PC-3 (cell line): ENCODE results near the gene MAGI2. TPM values are rescaled to one million over a fixed set of nuclear protein-coding genes. Genes with fewer than 3 reads are reported as not detected.
A peak's percentile ranks its signal among the peaks of the same experiment; 100 is the strongest.

ENCODE experiments used
- ATAC-seq: fragments of 200-7000 bp; cut with Tn5 transposase; 2 replicates; pipeline ENCODE4 v1.9.1; 2020; ENCODE audit warnings: mild to moderate bottlenecking, moderate library complexity
- BruUV-seq: library from RNA; stranded (reverse); fragments of 400-500 nt; replicated peaks from 2 replicates; lab custom pipeline; 2021; lab: Mats Ljungman, UMichigan
- CTCF ChIA-PET: fragments of 300-600 bp; sonication (Branson Sonifier 250); formaldehyde crosslinking; loops from one replicate; lab custom pipeline; 2022; ENCODE audit warnings: antibody characterized with exemption; lab: Charles Lee
- POLR2A ChIA-PET: fragments of 300-600 bp; sonication (Branson Sonifier 250); formaldehyde crosslinking; loops from one replicate; lab custom pipeline; 2022; ENCODE audit warnings: antibody characterized with exemption; ENCODE audit not compliant: unreplicated experiment; lab: Charles Lee
- DNase-seq: peaks from one replicate; pipeline ENCODE4 v3.0.0-alpha.2; 2015
- H2AFZ ChIP-seq: fragments of 300-600 bp; sonication (generic); 2 replicates; pipeline ENCODE4 v1.6.0; 2016; ENCODE audit warnings: antibody characterized with exemption, low read length
- H3F3A ChIP-seq: fragments of 300-600 bp; sonication (generic); one replicate; pipeline ENCODE4 v1.6.0; 2017; ENCODE audit warnings: antibody characterized with exemption, low read length, control low read depth, mild to moderate bottlenecking; ENCODE audit not compliant: unreplicated experiment
- H3K27ac ChIP-seq: fragments of 300-600 bp; sonication (generic); 2 replicates; pipeline ENCODE4 v1.5.1; 2016; ENCODE audit warnings: mild to moderate bottlenecking, low read length
- H3K27me3 ChIP-seq: fragments of 300-600 bp; sonication (generic); 2 replicates; pipeline ENCODE4 v1.6.1; 2016; ENCODE audit warnings: low read length, mixed read lengths
- H3K36me3 ChIP-seq: fragments of 300-600 bp; sonication (generic); 2 replicates; pipeline ENCODE4 v1.6.1; 2016; ENCODE audit warnings: low read depth, mixed run types, low read length, mixed read lengths
- H3K4me1 ChIP-seq: fragments of 300-600 bp; sonication (generic); 2 replicates; pipeline ENCODE4 v1.5.1; 2016; ENCODE audit warnings: low read length; ENCODE audit not compliant: insufficient read depth
- H3K4me2 ChIP-seq: fragments of 300-600 bp; sonication (generic); 2 replicates; pipeline ENCODE4 v1.6.0; 2016; ENCODE audit warnings: low read length
- H3K4me3 ChIP-seq: fragments of 300-600 bp; sonication (generic); 2 replicates; pipeline ENCODE4 v1.5.1; 2016; ENCODE audit warnings: mild to moderate bottlenecking, low read length, mixed read lengths
- H3K79me2 ChIP-seq: fragments of 300-600 bp; sonication (generic); 2 replicates; pipeline ENCODE4 v1.6.1; 2017; ENCODE audit warnings: low read length, mixed read lengths
- H3K9ac ChIP-seq: fragments of 300-600 bp; sonication (generic); 2 replicates; pipeline ENCODE4 v1.6.0; 2016; ENCODE audit warnings: mild to moderate bottlenecking, low read length
- H3K9me2 ChIP-seq: fragments of 300-600 bp; sonication (generic); replicated peaks from 2 replicates; pipeline ENCODE4 v1.6.1; 2016; ENCODE audit warnings: mixed run types, low read length, mixed read lengths
- H3K9me3 ChIP-seq: fragments of 300-600 bp; sonication (generic); 2 replicates; pipeline ENCODE4 v1.6.1; 2016; ENCODE audit warnings: low read length, mixed read lengths
- H4K20me1 ChIP-seq: fragments of 300-600 bp; sonication (generic); 2 replicates; pipeline ENCODE4 v1.6.1; 2016; ENCODE audit warnings: low read length, mixed read lengths
- CTCF ChIP-seq: fragments of 300-600 bp; sonication (generic); conservative IDR thresholded peaks from 2 replicates; pipeline ENCODE4 v1.5.1; 2017; ENCODE audit warnings: antibody characterized with exemption, low read depth, mild to moderate bottlenecking, low read length
- EZH2 ChIP-seq: fragments of 300-600 bp; sonication (generic); IDR thresholded peaks from one replicate; pipeline ENCODE4 v1.6.1; 2017; ENCODE audit warnings: antibody characterized with exemption, mild to moderate bottlenecking, low read length; ENCODE audit not compliant: unreplicated experiment
- EZH2phosphoT487 ChIP-seq: fragments of 300-600 bp; sonication (generic); IDR thresholded peaks from 2 replicates; pipeline ENCODE4 v1.6.1; 2018; ENCODE audit warnings: mild to moderate bottlenecking, antibody characterized with exemption, low read length, borderline replicate concordance
- intact Hi-C: fragments of 100-400 bp; cut with micrococcal nuclease; formaldehyde crosslinking; loops from 2 replicates; pipeline ENCODE4 v1.9.0; 2023
- total RNA-seq: library from RNA; depleted of rRNA; stranded (reverse); fragments of >200 nt; gene quantifications from 2 replicates; pipeline ENCODE4 v1.2.3, GENCODE V29; 2014

Gene MAGI2
- total RNA-seq, 1 experiment from 2014 or later: not detected

DNA sequence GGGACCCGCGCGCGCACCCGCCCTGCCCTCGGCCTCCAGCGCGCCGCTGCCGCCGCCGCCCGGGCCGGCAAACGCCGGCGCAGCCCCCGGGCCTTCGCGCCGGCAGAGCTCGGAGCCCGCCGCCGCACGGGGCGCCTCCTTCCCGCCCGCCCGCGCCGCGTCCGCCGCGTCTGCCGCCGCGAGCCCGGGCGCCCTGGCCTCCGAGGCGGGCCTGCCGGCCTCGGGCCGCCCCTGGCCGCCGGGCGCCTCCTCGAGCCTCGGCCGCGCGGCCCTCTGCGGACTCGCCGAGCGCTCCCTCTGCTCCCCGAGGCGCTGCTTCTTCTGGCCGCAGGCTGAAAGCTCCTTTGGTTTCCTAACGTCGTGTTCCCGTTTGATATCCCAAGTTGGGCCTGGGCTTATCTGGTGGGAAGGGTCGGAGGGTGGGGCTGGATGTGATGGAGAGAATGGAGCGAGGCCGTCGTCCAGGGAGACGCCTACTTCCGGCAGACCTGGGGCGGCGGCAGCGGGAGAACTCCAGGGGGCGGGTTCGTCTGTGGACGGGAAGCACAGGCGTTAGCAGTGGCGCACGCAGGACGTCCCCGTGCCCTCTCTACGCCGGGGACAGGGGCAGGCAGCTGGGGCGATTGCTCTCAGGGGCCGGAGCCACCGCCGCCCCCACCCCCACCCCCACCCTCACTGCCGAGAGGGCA lies 1433.9 kb downstream of the MAGI2 start:
- intact Hi-C loops: loop anchor here (1.0 to 10.0 kb wide), 5 partner anchors 79 to 905 kb away; no protein-coding TSS in a partner anchor
- BruUV-seq: no TSS peak

DNA sequence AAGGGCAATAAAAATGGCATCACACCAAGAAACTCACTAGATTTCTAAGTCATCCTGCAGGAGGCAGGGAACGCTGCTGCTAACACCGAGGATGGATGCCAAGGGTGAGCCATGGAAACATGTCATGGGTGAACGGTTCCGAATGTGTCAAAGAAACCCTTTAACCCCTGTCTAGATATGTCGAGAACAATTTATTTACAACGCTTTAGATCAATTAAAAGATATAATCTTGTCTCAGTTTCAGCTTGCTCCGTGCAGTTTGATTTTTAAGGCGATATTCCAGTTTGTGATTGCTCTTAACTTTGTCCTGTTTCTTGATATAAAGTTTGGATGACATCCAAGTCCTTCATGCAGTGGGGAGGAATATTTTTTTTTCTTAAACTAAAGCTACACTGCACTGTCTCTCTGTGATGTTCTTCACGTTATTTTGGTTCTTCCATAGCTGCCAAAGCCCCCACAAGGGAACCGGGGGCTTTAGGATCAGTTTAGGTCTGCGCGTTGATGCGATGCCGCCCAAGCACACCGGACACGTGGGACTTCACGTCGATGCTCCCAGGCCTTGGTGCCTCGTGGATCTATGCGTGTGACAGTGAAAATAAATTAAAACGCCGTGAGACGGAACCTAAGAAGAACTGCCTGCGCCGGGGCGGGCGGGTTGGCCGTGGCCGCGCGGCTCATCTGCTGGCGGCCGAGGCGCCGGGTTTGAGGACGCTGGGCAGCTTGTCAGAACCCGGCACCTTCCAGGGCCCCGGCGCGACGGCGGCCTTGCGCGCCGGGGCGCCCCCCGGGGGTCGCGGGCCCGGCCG lies 1434.6 kb downstream of the MAGI2 start:
- no peaks in the 10 kb centered on the region for H4K20me1 ChIP-seq
- ChIA-PET POLR2A (no interaction called here), CTCF (no interaction called here)
- ATAC-seq: peak; percentile 4; the same call in 1 of the 2 replicates
- H3K36me3 ChIP-seq: no peaks in the 10 kb centered on the region
- H3K4me2 ChIP-seq: peak overlapping the region; percentile 73
- peak overlapping the region; percentile 63 for H2AFZ ChIP-seq
- peaks cover 45% of the 10 kb centered on the region for H3K27me3 ChIP-seq
- H3K27ac ChIP-seq: no peak overlapping the region
- intact Hi-C loops: loop anchor here (2.0 kb wide), 1 partner anchor 568 kb away; no protein-coding TSS in a partner anchor
- no peak overlapping the region for H3K9ac ChIP-seq
- peak; percentile 20 for DNase-seq
- TF ChIP-seq CTCF: no peak
- TF ChIP-seq EZH2: peak; percentile 54
- H3K9me3 ChIP-seq: no peaks in the 10 kb centered on the region
- no peaks in the 10 kb centered on the region for H3F3A ChIP-seq
- H3K79me2 ChIP-seq: no peaks in the 10 kb centered on the region
- H3K9me2 ChIP-seq: no peaks in the 10 kb centered on the region
- H3K4me1 ChIP-seq: peaks cover 8% of the 10 kb centered on the region
- H3K4me3 ChIP-seq: peak overlapping the region; percentile 57
- TSS peak; percentile 20 for BruUV-seq

More for the DNA sequence above, 1433.9 kb downstream of the MAGI2 start:
- Histone ChIP-seq H3K4me3 (peak overlapping the region; percentile 66), H3K9me3 (no peaks in the 10 kb centered on the region), H3K4me2 (peak overlapping the region; percentile 85), H3K27me3 (peaks cover 52% of the 10 kb centered on the region), H3F3A (no peaks in the 10 kb centered on the region), H3K27ac (no peak overlapping the region), H3K4me1 (peaks cover 8% of the 10 kb centered on the region), H3K9ac (no peak overlapping the region), H2AFZ (peak overlapping the region; percentile 92), H3K36me3 (no peaks in the 10 kb centered on the region), H3K79me2 (no peaks in the 10 kb centered on the region), H4K20me1 (no peaks in the 10 kb centered on the region), H3K9me2 (no peaks in the 10 kb centered on the region)
- ChIA-PET CTCF (interaction anchor here (1.0 kb wide), 1 partner anchor 79 kb away, joined by 5 read pairs; no protein-coding TSS in a partner anchor), POLR2A (no interaction called here)
- peak; percentile 89 for ATAC-seq
- TF ChIP-seq EZH2 (no peak), EZH2phosphoT487 (no peak), CTCF (no peak)
- peak; percentile 63 for DNase-seq
